HepG2 (cell line): ENCODE measurements around the gene CLRN2. TPM values are rescaled to one million over a fixed set of nuclear protein-coding genes. Genes with fewer than 3 reads are reported as not detected.
A peak's percentile ranks its signal among the peaks of the same experiment; 100 is the strongest.

Experiments used
- FOXP4 ChIP-seq: sonication (generic); formaldehyde crosslinking; IDR thresholded peaks from 2 replicates; pipeline ENCODE4 v1.4.0; 2020; ENCODE audit warnings: missing genetic modification reagents
- HOMEZ ChIP-seq: IDR thresholded peaks from 2 replicates; pipeline ENCODE4 v1.6.1; 2016; ENCODE audit warnings: low read depth
- U2AF1 ChIP-seq: fragments of 200-400 bp; formaldehyde crosslinking; optimal IDR thresholded peaks from 2 replicates; pipeline ENCODE3; 2017; ENCODE audit warnings: mild to moderate bottlenecking, low read depth, low read length
- YY1 ChIP-seq: IDR thresholded peaks from 2 replicates; pipeline ENCODE4 v1.6.1; 2011; ENCODE audit warnings: low read length, low read depth, moderate library complexity, mild to moderate bottlenecking; ENCODE audit not compliant: insufficient read depth, insufficient replicate concordance
- ZNF318 ChIP-seq: sonication (generic); formaldehyde crosslinking; IDR thresholded peaks from 2 replicates; pipeline ENCODE4 v1.4.0; 2020; ENCODE audit warnings: mild to moderate bottlenecking, missing genetic modification reagents
- ZNF430 ChIP-seq: sonication (generic); formaldehyde crosslinking; IDR thresholded peaks from 2 replicates; pipeline ENCODE4 v1.9.0; 2021; ENCODE audit warnings: mild to moderate bottlenecking, missing genetic modification reagents
- ZNF589 ChIP-seq: sonication (generic); formaldehyde crosslinking; conservative IDR thresholded peaks from 2 replicates; pipeline ENCODE4 v1.8.0; 2022; ENCODE audit warnings: mild to moderate bottlenecking, moderate library complexity, missing genetic modification reagents
- polyA plus RNA-seq, 8 experiments: library from polyadenylated mRNA; depleted of rRNA in 3 of 8; stranded (reverse) in 7 of 8; unstranded in 1 of 8; fragments of >200 nt; fragmentation: Illumina TruSeq in 4 of 8; extraction: Trizol in 4 of 8; gene quantifications; 2 replicates each; pipeline versions ENCODE4 v1.2.1 to v1.2.3, GENCODE V29; 2011 to 2016; ENCODE audit warnings: low read depth in 4 of 8, missing spikeins in 1 of 8, mixed read lengths in 1 of 8; ENCODE audit not compliant: insufficient read depth in 1 of 8
- total RNA-seq, 5 experiments: library from RNA; depleted of rRNA; stranded (reverse); fragments of >200 nt; fragmentation: Illumina TruSeq; extraction: Trizol; gene quantifications; 2 replicates each; pipeline ENCODE4 v1.2.3, GENCODE V29; 2016; ENCODE audit warnings: low read depth in 1 of 5
- TF ChIP-seq, protein P1 (sequence below): sonication (generic); formaldehyde crosslinking; IDR thresholded peaks from 2 replicates; pipeline ENCODE4 v1.4.0; 2020; ENCODE audit warnings: missing genetic modification reagents

Gene CLRN2
- total and polyA plus RNA-seq, 2 of the 13 experiments (the other 11 are each of a cell fraction or from before 2014, with no cell fraction given) = not detected

- TF ChIP-seq ZNF318 (CRISPR knock-in tag) = no peak
- TF ChIP-seq ZNF589 (CRISPR knock-in tag) = 0 out of 2 replicates have a peak, but pooled peaks have one; percentile 19
- TF ChIP-seq ZNF430 (CRISPR knock-in tag) = no peak
- TF ChIP-seq, protein P1, sequence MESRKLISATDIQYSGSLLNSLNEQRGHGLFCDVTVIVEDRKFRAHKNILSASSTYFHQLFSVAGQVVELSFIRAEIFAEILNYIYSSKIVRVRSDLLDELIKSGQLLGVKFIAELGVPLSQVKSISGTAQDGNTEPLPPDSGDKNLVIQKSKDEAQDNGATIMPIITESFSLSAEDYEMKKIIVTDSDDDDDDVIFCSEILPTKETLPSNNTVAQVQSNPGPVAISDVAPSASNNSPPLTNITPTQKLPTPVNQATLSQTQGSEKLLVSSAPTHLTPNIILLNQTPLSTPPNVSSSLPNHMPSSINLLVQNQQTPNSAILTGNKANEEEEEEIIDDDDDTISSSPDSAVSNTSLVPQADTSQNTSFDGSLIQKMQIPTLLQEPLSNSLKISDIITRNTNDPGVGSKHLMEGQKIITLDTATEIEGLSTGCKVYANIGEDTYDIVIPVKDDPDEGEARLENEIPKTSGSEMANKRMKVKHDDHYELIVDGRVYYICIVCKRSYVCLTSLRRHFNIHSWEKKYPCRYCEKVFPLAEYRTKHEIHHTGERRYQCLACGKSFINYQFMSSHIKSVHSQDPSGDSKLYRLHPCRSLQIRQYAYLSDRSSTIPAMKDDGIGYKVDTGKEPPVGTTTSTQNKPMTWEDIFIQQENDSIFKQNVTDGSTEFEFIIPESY (CRISPR knock-in tag) = no peak
- no peak for TF ChIP-seq U2AF1
- TF ChIP-seq YY1 = no peak
- no peak for TF ChIP-seq HOMEZ (CRISPR knock-in tag)
- no peak for TF ChIP-seq FOXP4
Measured at GRCh38 chr4:17511509-17511949, 3.4 kb upstream of the CLRN2 start (continued).
